Measurements from ENCODE around the gene COQ9.
"Not testable (repeated sequence)": the region's sequence is repeated elsewhere in the genome, so short reads cannot be mapped to it uniquely, and the experiment has no call there.

The COQ9 gene

GRCh38 chr16:57485916-57486857, 38.9 kb downstream of the COQ9 start, which contains the start of gene DOK4:
Gene DOK4 (minus strand): TSS chr16:57486493. CDS start chr16:57479507, 6,986 bp downstream.
- H3K9ac ChIP-seq (ENCODE audit: low read length) = peak within 1 kb of the TSS; percentile 86
- H3K27ac ChIP-seq (ENCODE audit: low read depth, low read length) = no peak within 1 kb of the TSS
- no peaks in the 10 kb centered on the region for H3K27me3 ChIP-seq (ENCODE audit: control insufficient read depth, insufficient read depth, low read length)
- no peaks in the 10 kb centered on the region for H3K36me3 ChIP-seq (ENCODE audit: control insufficient read depth, insufficient read depth, low read length)
- H3K4me3 ChIP-seq (ENCODE audit: low read length) = peak within 1 kb of the TSS; percentile 84
- no peaks in the 10 kb centered on the region for H3K4me1 ChIP-seq (ENCODE audit: control insufficient read depth, insufficient read depth, low read length)

- Histone ChIP-seq H3K4me1 (ENCODE audit: control insufficient read depth, insufficient read depth, low read length) (no peaks in the 10 kb centered on the region), H3K9ac (ENCODE audit: low read length) (no peak overlapping the region), H3K27me3 (ENCODE audit: control insufficient read depth, insufficient read depth, low read length) (no peaks in the 10 kb centered on the region), H3K4me3 (ENCODE audit: low read length) (peak overlapping the region; percentile 64), H3K27ac (ENCODE audit: low read depth, low read length) (no peak overlapping the region), H3K36me3 (ENCODE audit: control insufficient read depth, insufficient read depth, low read length) (no peaks in the 10 kb centered on the region)
Measured at GRCh38 chr16:57486858-57487834, 39.9 kb downstream of the COQ9 start.

GRCh38 chr16:57489229-57489628, 42.0 kb downstream of the COQ9 start:
- Histone ChIP-seq H3K9ac (ENCODE audit: low read length) (no peak overlapping the region), H3K27me3 (ENCODE audit: control insufficient read depth, insufficient read depth, low read length) (no peaks in the 10 kb centered on the region), H3K36me3 (ENCODE audit: control insufficient read depth, insufficient read depth, low read length) (no peaks in the 10 kb centered on the region)

GRCh38 chr16:57493767-57494166, 46.5 kb downstream of the COQ9 start:
- Histone ChIP-seq H3K4me3 (ENCODE audit: low read length) (no peak overlapping the region), H3K36me3 (ENCODE audit: control insufficient read depth, insufficient read depth, low read length) (no peaks in the 10 kb centered on the region), H3K27me3 (ENCODE audit: control insufficient read depth, insufficient read depth, low read length) (no peaks in the 10 kb centered on the region), H3K27ac (ENCODE audit: low read depth, low read length) (no peak overlapping the region), H3K4me1 (ENCODE audit: control insufficient read depth, insufficient read depth, low read length) (no peaks in the 10 kb centered on the region), H3K9ac (ENCODE audit: low read length) (no peak overlapping the region)

More at GRCh38 chr16:57489229-57489628, 42.0 kb downstream of the COQ9 start:
- Histone ChIP-seq H3K27ac (ENCODE audit: low read depth, low read length) (no peak overlapping the region), H3K4me1 (ENCODE audit: control insufficient read depth, insufficient read depth, low read length) (no peaks in the 10 kb centered on the region), H3K4me3 (ENCODE audit: low read length) (no peak overlapping the region)

- H3K27me3 ChIP-seq (ENCODE audit: control insufficient read depth, insufficient read depth, low read length) = no peaks in the 10 kb centered on the region
- no peaks in the 10 kb centered on the region for H3K36me3 ChIP-seq (ENCODE audit: control insufficient read depth, insufficient read depth, low read length)
- no peak overlapping the region for H3K4me3 ChIP-seq (ENCODE audit: low read length)
- no peaks in the 10 kb centered on the region for H3K4me1 ChIP-seq (ENCODE audit: control insufficient read depth, insufficient read depth, low read length)
- H3K9ac ChIP-seq (ENCODE audit: low read length) = no peak overlapping the region
- H3K27ac ChIP-seq (ENCODE audit: low read depth, low read length) = no peak overlapping the region
Measured at GRCh38 chr16:57497121-57497520, 49.8 kb downstream of the COQ9 start.

- Histone ChIP-seq H3K4me3 (ENCODE audit: low read length) (no peak overlapping the region), H3K27me3 (ENCODE audit: control insufficient read depth, insufficient read depth, low read length) (no peaks in the 10 kb centered on the region), H3K4me1 (ENCODE audit: control insufficient read depth, insufficient read depth, low read length) (no peaks in the 10 kb centered on the region), H3K9ac (ENCODE audit: low read length) (no peak overlapping the region), H3K36me3 (ENCODE audit: control insufficient read depth, insufficient read depth, low read length) (no peaks in the 10 kb centered on the region), H3K27ac (ENCODE audit: low read depth, low read length) (no peak overlapping the region)
Measured at GRCh38 chr16:57498031-57498430, 50.8 kb downstream of the COQ9 start.

- not testable (repeated sequence) for H3K4me3 ChIP-seq (ENCODE audit: low read length); H3K27ac ChIP-seq (ENCODE audit: low read depth, low read length); H3K9ac ChIP-seq (ENCODE audit: low read length); H3K27me3 ChIP-seq (ENCODE audit: control insufficient read depth, insufficient read depth, low read length); H3K4me1 ChIP-seq (ENCODE audit: control insufficient read depth, insufficient read depth, low read length); H3K36me3 ChIP-seq (ENCODE audit: control insufficient read depth, insufficient read depth, low read length)
Measured at GRCh38 chr16:57499941-57500340, 52.7 kb downstream of the COQ9 start.

- Histone ChIP-seq H3K27me3 (ENCODE audit: control insufficient read depth, insufficient read depth, low read length) (no peaks in the 10 kb centered on the region), H3K4me1 (ENCODE audit: control insufficient read depth, insufficient read depth, low read length) (no peaks in the 10 kb centered on the region), H3K4me3 (ENCODE audit: low read length) (no peak overlapping the region), H3K27ac (ENCODE audit: low read depth, low read length) (no peak overlapping the region), H3K36me3 (ENCODE audit: control insufficient read depth, insufficient read depth, low read length) (no peaks in the 10 kb centered on the region), H3K9ac (ENCODE audit: low read length) (no peak overlapping the region)
Measured at GRCh38 chr16:57500578-57501111, 53.4 kb downstream of the COQ9 start.

- H3K27me3 ChIP-seq (ENCODE audit: control insufficient read depth, insufficient read depth, low read length) = no peaks in the 10 kb centered on the region
- no peaks in the 10 kb centered on the region for H3K36me3 ChIP-seq (ENCODE audit: control insufficient read depth, insufficient read depth, low read length)
- no peaks in the 10 kb centered on the region for H3K4me1 ChIP-seq (ENCODE audit: control insufficient read depth, insufficient read depth, low read length)
- no peak overlapping the region for H3K9ac ChIP-seq (ENCODE audit: low read length)
- H3K27ac ChIP-seq (ENCODE audit: low read depth, low read length) = no peak overlapping the region
- no peak overlapping the region for H3K4me3 ChIP-seq (ENCODE audit: low read length)
Measured at GRCh38 chr16:57501492-57501891, 54.2 kb downstream of the COQ9 start.

- Histone ChIP-seq H3K4me3 (ENCODE audit: low read length) (no peak overlapping the region), H3K27me3 (ENCODE audit: control insufficient read depth, insufficient read depth, low read length) (no peaks in the 10 kb centered on the region), H3K4me1 (ENCODE audit: control insufficient read depth, insufficient read depth, low read length) (no peaks in the 10 kb centered on the region), H3K36me3 (ENCODE audit: control insufficient read depth, insufficient read depth, low read length) (no peaks in the 10 kb centered on the region), H3K27ac (ENCODE audit: low read depth, low read length) (no peak overlapping the region), H3K9ac (ENCODE audit: low read length) (no peak overlapping the region)
Measured at GRCh38 chr16:57502048-57502775, 54.9 kb downstream of the COQ9 start.

- Histone ChIP-seq H3K9ac (ENCODE audit: low read length) (no peak overlapping the region), H3K27ac (ENCODE audit: low read depth, low read length) (no peak overlapping the region), H3K4me3 (ENCODE audit: low read length) (no peak overlapping the region), H3K36me3 (ENCODE audit: control insufficient read depth, insufficient read depth, low read length) (no peaks in the 10 kb centered on the region), H3K27me3 (ENCODE audit: control insufficient read depth, insufficient read depth, low read length) (no peaks in the 10 kb centered on the region), H3K4me1 (ENCODE audit: control insufficient read depth, insufficient read depth, low read length) (no peaks in the 10 kb centered on the region)
Measured at GRCh38 chr16:57503366-57503765, 56.1 kb downstream of the COQ9 start.

Data from rectal smooth muscle tissue (tissue), 1 donor.